ENCODE measurements around the gene FOSB.
A peak's percentile ranks its signal among the peaks of the same experiment; 100 is the strongest.
"Not testable (repeated sequence)": the region's sequence is repeated elsewhere in the genome, so short reads cannot be mapped to it uniquely, and the experiment has no call there.

FOSB gene

GRCh38 chr19:45508861-45509691 is 41.3 kb downstream of the FOSB start:
- H3K4me3 ChIP-seq (ENCODE audit: low read depth in 1 of 2, low read length in 2 of 2), result peak overlapping the region; percentile 95 to 98
- H3K27me3 ChIP-seq (ENCODE audit: control insufficient read depth in 1 of 2, insufficient read depth in 2 of 2, low read length in 2 of 2), result no peaks in the 10 kb centered on the region
- H3K4me1 ChIP-seq (ENCODE audit: control insufficient read depth in 1 of 2, insufficient read depth in 2 of 2, low read length in 2 of 2), result peaks cover 23 to 38% of the 10 kb centered on the region in 2 donors
- peaks cover 0 to 4% of the 10 kb centered on the region in 2 donors for H3K36me3 ChIP-seq (ENCODE audit: control insufficient read depth in 1 of 2, insufficient read depth in 2 of 2, low read length in 2 of 2)
- H3K9me3 ChIP-seq (ENCODE audit: control insufficient read depth in 1 of 2, low read length in 2 of 2), result no peaks in the 10 kb centered on the region
- H3K9ac ChIP-seq (ENCODE audit: low read depth in 1 of 2, low read length in 2 of 2), result peak overlapping the region; percentile 90 to 100
- H3K27ac ChIP-seq (ENCODE audit: low read depth, low read length), result peak overlapping the region; percentile 96

- Histone ChIP-seq H3K4me1 (ENCODE audit: control insufficient read depth in 1 of 2, insufficient read depth in 2 of 2, low read length in 2 of 2) (peaks cover 29 to 44% of the 10 kb centered on the region in 2 donors), H3K4me3 (ENCODE audit: low read depth in 1 of 2, low read length in 2 of 2) (peak overlapping the region; percentile 95 to 98), H3K9ac (ENCODE audit: low read depth in 1 of 2, low read length in 2 of 2) (peak overlapping the region; percentile 63 to 100), H3K36me3 (ENCODE audit: control insufficient read depth in 1 of 2, insufficient read depth in 2 of 2, low read length in 2 of 2) (peaks cover 0 to 4% of the 10 kb centered on the region in 2 donors), H3K27ac (ENCODE audit: low read depth, low read length) (peak overlapping the region; percentile 44), H3K27me3 (ENCODE audit: control insufficient read depth in 1 of 2, insufficient read depth in 2 of 2, low read length in 2 of 2) (no peaks in the 10 kb centered on the region), H3K9me3 (ENCODE audit: control insufficient read depth in 1 of 2, low read length in 2 of 2) (no peaks in the 10 kb centered on the region)
Observed at GRCh38 chr19:45509692-45510015, 41.9 kb downstream of the FOSB start.

GRCh38 chr19:45510352-45510751 is 42.6 kb downstream of the FOSB start:
- not testable (repeated sequence) for H3K27me3 ChIP-seq (ENCODE audit: control insufficient read depth in 1 of 2, insufficient read depth in 2 of 2, low read length in 2 of 2); H3K4me3 ChIP-seq (ENCODE audit: low read depth in 1 of 2, low read length in 2 of 2); H3K9ac ChIP-seq (ENCODE audit: low read depth in 1 of 2, low read length in 2 of 2); H3K27ac ChIP-seq (ENCODE audit: low read depth, low read length); H3K36me3 ChIP-seq (ENCODE audit: control insufficient read depth in 1 of 2, insufficient read depth in 2 of 2, low read length in 2 of 2); H3K9me3 ChIP-seq (ENCODE audit: control insufficient read depth in 1 of 2, low read length in 2 of 2)
- peaks cover 36 to 51% of the 10 kb centered on the region in 2 donors for H3K4me1 ChIP-seq (ENCODE audit: control insufficient read depth in 1 of 2, insufficient read depth in 2 of 2, low read length in 2 of 2)

- no peaks in the 10 kb centered on the region for H3K27me3 ChIP-seq (ENCODE audit: control insufficient read depth in 1 of 2, insufficient read depth in 2 of 2, low read length in 2 of 2)
- H3K4me1 ChIP-seq (ENCODE audit: control insufficient read depth in 1 of 2, insufficient read depth in 2 of 2, low read length in 2 of 2), result peaks cover 42 to 55% of the 10 kb centered on the region in 2 donors
- H3K36me3 ChIP-seq (ENCODE audit: control insufficient read depth in 1 of 2, insufficient read depth in 2 of 2, low read length in 2 of 2), result peaks cover 0 to 4% of the 10 kb centered on the region in 2 donors
- H3K9me3 ChIP-seq (ENCODE audit: control insufficient read depth in 1 of 2, low read length in 2 of 2), result no peaks in the 10 kb centered on the region
- no peak overlapping the region for H3K27ac ChIP-seq (ENCODE audit: low read depth, low read length)
- peak overlapping the region in 1 of 2 donors; percentile 43 for H3K4me3 ChIP-seq (ENCODE audit: low read depth in 1 of 2, low read length in 2 of 2)
- peak overlapping the region in 1 of 2 donors; percentile 10 for H3K9ac ChIP-seq (ENCODE audit: low read depth in 1 of 2, low read length in 2 of 2)
Observed at GRCh38 chr19:45511074-45511473, 43.3 kb downstream of the FOSB start.

- Histone ChIP-seq H3K36me3 (ENCODE audit: control insufficient read depth in 1 of 2, insufficient read depth in 2 of 2, low read length in 2 of 2) (peaks cover 0 to 11% of the 10 kb centered on the region in 2 donors), H3K27me3 (ENCODE audit: control insufficient read depth in 1 of 2, insufficient read depth in 2 of 2, low read length in 2 of 2) (no peaks in the 10 kb centered on the region), H3K4me1 (ENCODE audit: control insufficient read depth in 1 of 2, insufficient read depth in 2 of 2, low read length in 2 of 2) (peaks cover 49 to 59% of the 10 kb centered on the region in 2 donors), H3K27ac (ENCODE audit: low read depth, low read length) (no peak overlapping the region), H3K9ac (ENCODE audit: low read depth in 1 of 2, low read length in 2 of 2) (no peak overlapping the region), H3K4me3 (ENCODE audit: low read depth in 1 of 2, low read length in 2 of 2) (no peak overlapping the region), H3K9me3 (ENCODE audit: control insufficient read depth in 1 of 2, low read length in 2 of 2) (no peaks in the 10 kb centered on the region)
Observed at GRCh38 chr19:45512881-45513483, 45.2 kb downstream of the FOSB start.

- Histone ChIP-seq H3K27ac (ENCODE audit: low read depth, low read length) (peak overlapping the region; percentile 89), H3K9me3 (ENCODE audit: control insufficient read depth in 1 of 2, low read length in 2 of 2) (no peaks in the 10 kb centered on the region), H3K4me3 (ENCODE audit: low read depth in 1 of 2, low read length in 2 of 2) (peak overlapping the region; percentile 34 to 50), H3K4me1 (ENCODE audit: control insufficient read depth in 1 of 2, insufficient read depth in 2 of 2, low read length in 2 of 2) (peaks cover 52 to 59% of the 10 kb centered on the region in 2 donors), H3K9ac (ENCODE audit: low read depth in 1 of 2, low read length in 2 of 2) (peak overlapping the region; percentile 58 to 83), H3K27me3 (ENCODE audit: control insufficient read depth in 1 of 2, insufficient read depth in 2 of 2, low read length in 2 of 2) (no peaks in the 10 kb centered on the region), H3K36me3 (ENCODE audit: control insufficient read depth in 1 of 2, insufficient read depth in 2 of 2, low read length in 2 of 2) (peaks cover 5 to 19% of the 10 kb centered on the region in 2 donors)
Observed at GRCh38 chr19:45514376-45515051, 46.7 kb downstream of the FOSB start.

- Histone ChIP-seq H3K36me3 (ENCODE audit: control insufficient read depth in 1 of 2, insufficient read depth in 2 of 2, low read length in 2 of 2) (peaks cover 7 to 22% of the 10 kb centered on the region in 2 donors), H3K4me1 (ENCODE audit: control insufficient read depth in 1 of 2, insufficient read depth in 2 of 2, low read length in 2 of 2) (peaks cover 52% of the 10 kb centered on the region in 2 donors), H3K27me3 (ENCODE audit: control insufficient read depth in 1 of 2, insufficient read depth in 2 of 2, low read length in 2 of 2) (no peaks in the 10 kb centered on the region), H3K9me3 (ENCODE audit: control insufficient read depth in 1 of 2, low read length in 2 of 2) (no peaks in the 10 kb centered on the region), H3K4me3 (ENCODE audit: low read depth in 1 of 2, low read length in 2 of 2) (peak overlapping the region; percentile 34 to 50), H3K9ac (ENCODE audit: low read depth in 1 of 2, low read length in 2 of 2) (peak overlapping the region; percentile 58 to 83), H3K27ac (ENCODE audit: low read depth, low read length) (peak overlapping the region; percentile 89)
Observed at GRCh38 chr19:45515081-45515624, 47.4 kb downstream of the FOSB start.

- H3K27ac ChIP-seq (ENCODE audit: low read depth, low read length), result peak overlapping the region; percentile 89
- H3K4me1 ChIP-seq (ENCODE audit: control insufficient read depth in 1 of 2, insufficient read depth in 2 of 2, low read length in 2 of 2), result peaks cover 52 to 55% of the 10 kb centered on the region in 2 donors
- peak overlapping the region; percentile 58 to 83 for H3K9ac ChIP-seq (ENCODE audit: low read depth in 1 of 2, low read length in 2 of 2)
- peaks cover 10 to 27% of the 10 kb centered on the region in 2 donors for H3K36me3 ChIP-seq (ENCODE audit: control insufficient read depth in 1 of 2, insufficient read depth in 2 of 2, low read length in 2 of 2)
- H3K27me3 ChIP-seq (ENCODE audit: control insufficient read depth in 1 of 2, insufficient read depth in 2 of 2, low read length in 2 of 2), result no peaks in the 10 kb centered on the region
- peak overlapping the region in 1 of 2 donors; percentile 34 for H3K4me3 ChIP-seq (ENCODE audit: low read depth in 1 of 2, low read length in 2 of 2)
- no peaks in the 10 kb centered on the region for H3K9me3 ChIP-seq (ENCODE audit: control insufficient read depth in 1 of 2, low read length in 2 of 2)
Observed at GRCh38 chr19:45515807-45516401, 48.1 kb downstream of the FOSB start.

- H3K4me3 ChIP-seq (ENCODE audit: low read depth in 1 of 2, low read length in 2 of 2), result no peak overlapping the region
- no peak overlapping the region for H3K9ac ChIP-seq (ENCODE audit: low read depth in 1 of 2, low read length in 2 of 2)
- H3K4me1 ChIP-seq (ENCODE audit: control insufficient read depth in 1 of 2, insufficient read depth in 2 of 2, low read length in 2 of 2), result peaks cover 45 to 47% of the 10 kb centered on the region in 2 donors
- H3K9me3 ChIP-seq (ENCODE audit: control insufficient read depth in 1 of 2, low read length in 2 of 2), result no peaks in the 10 kb centered on the region
- H3K27me3 ChIP-seq (ENCODE audit: control insufficient read depth in 1 of 2, insufficient read depth in 2 of 2, low read length in 2 of 2), result no peaks in the 10 kb centered on the region
- H3K36me3 ChIP-seq (ENCODE audit: control insufficient read depth in 1 of 2, insufficient read depth in 2 of 2, low read length in 2 of 2), result peaks cover 15 to 35% of the 10 kb centered on the region in 2 donors
- H3K27ac ChIP-seq (ENCODE audit: low read depth, low read length), result no peak overlapping the region
Observed at GRCh38 chr19:45517238-45517637, 49.4 kb downstream of the FOSB start.

Measured in duodenal mucosa (tissue), 2 donors.